Measurements from ENCODE around the gene KDF1.

KDF1 gene

GRCh38 chr1:27006683-27007082 lies 46.4 kb upstream of the KDF1 start:
- no peaks in the 10 kb centered on the region for H4K20me1 ChIP-seq (ENCODE audit: low read depth, low read length)
- TF ChIP-seq EZH2phosphoT487 (conservative IDR thresholded peaks at IDR 0.05; ENCODE audit: low read length) (no peak), CTCF (IDR thresholded peaks at IDR 0.05; ENCODE audit: insufficient read depth, low read length, poor library complexity, severe bottlenecking) (no peak)
- no peaks in the 10 kb centered on the region for H3K9me3 ChIP-seq (ENCODE audit: insufficient read depth, low read length)
- H3K4me2 ChIP-seq (ENCODE audit: low read depth, low read length, poor library complexity, severe bottlenecking) = no peak overlapping the region
- H3K4me3 ChIP-seq (ENCODE audit: insufficient read depth, low read length, poor library complexity, severe bottlenecking) = no peak overlapping the region
- no peaks in the 10 kb centered on the region for H3K27me3 ChIP-seq (ENCODE audit: low read length)
- H3K36me3 ChIP-seq (ENCODE audit: low read length) = no peaks in the 10 kb centered on the region
- no peaks in the 10 kb centered on the region for H3K79me2 ChIP-seq (ENCODE audit: insufficient read depth, low read length)
- H3K9me2 ChIP-seq (replicated peaks; ENCODE audit: insufficient read depth, low read length) = no peaks in the 10 kb centered on the region
- no peak overlapping the region for H3K9ac ChIP-seq (ENCODE audit: low read length)
- no peaks in the 10 kb centered on the region for H3F3A ChIP-seq (ENCODE audit: insufficient read depth)
- no peak overlapping the region for H2AFZ ChIP-seq (ENCODE audit: low read depth, low read length, severe bottlenecking)
- H3K27ac ChIP-seq (ENCODE audit: low read depth, low read length) = no peak overlapping the region

GRCh38 chr1:27005648-27006496 lies 45.6 kb upstream of the KDF1 start:
- H3K9me3 ChIP-seq (ENCODE audit: insufficient read depth, low read length) = no peaks in the 10 kb centered on the region

GRCh38 chr1:27005166-27005530 lies 44.9 kb upstream of the KDF1 start:
- no peak overlapping the region for H3K4me2 ChIP-seq (ENCODE audit: low read depth, low read length, poor library complexity, severe bottlenecking)
- no peaks in the 10 kb centered on the region for H3K79me2 ChIP-seq (ENCODE audit: insufficient read depth, low read length)
- H3K27ac ChIP-seq (ENCODE audit: low read depth, low read length) = no peak overlapping the region
- no peaks in the 10 kb centered on the region for H3K9me3 ChIP-seq (ENCODE audit: insufficient read depth, low read length)
- no peaks in the 10 kb centered on the region for H3K9me2 ChIP-seq (replicated peaks; ENCODE audit: insufficient read depth, low read length)
- H3K27me3 ChIP-seq (ENCODE audit: low read length) = no peaks in the 10 kb centered on the region
- no peaks in the 10 kb centered on the region for H3K36me3 ChIP-seq (ENCODE audit: low read length)
- H3K9ac ChIP-seq (ENCODE audit: low read length) = no peak overlapping the region
- H2AFZ ChIP-seq (ENCODE audit: low read depth, low read length, severe bottlenecking) = no peak overlapping the region
- TF ChIP-seq EZH2phosphoT487 (conservative IDR thresholded peaks at IDR 0.05; ENCODE audit: low read length) = no peak
- TF ChIP-seq CTCF (IDR thresholded peaks at IDR 0.05; ENCODE audit: insufficient read depth, low read length, poor library complexity, severe bottlenecking) = no peak
- H4K20me1 ChIP-seq (ENCODE audit: low read depth, low read length) = no peaks in the 10 kb centered on the region
- no peak overlapping the region for H3K4me3 ChIP-seq (ENCODE audit: insufficient read depth, low read length, poor library complexity, severe bottlenecking)
- H3F3A ChIP-seq (ENCODE audit: insufficient read depth) = no peaks in the 10 kb centered on the region

More at GRCh38 chr1:27005648-27006496, 45.6 kb upstream of the KDF1 start:
- no peaks in the 10 kb centered on the region for H4K20me1 ChIP-seq (ENCODE audit: low read depth, low read length)
- H3K27me3 ChIP-seq (ENCODE audit: low read length) = no peaks in the 10 kb centered on the region
- no peak overlapping the region for H3K9ac ChIP-seq (ENCODE audit: low read length)
- TF ChIP-seq EZH2phosphoT487 (conservative IDR thresholded peaks at IDR 0.05; ENCODE audit: low read length) (no peak), CTCF (IDR thresholded peaks at IDR 0.05; ENCODE audit: insufficient read depth, low read length, poor library complexity, severe bottlenecking) (no peak)
- H3K4me2 ChIP-seq (ENCODE audit: low read depth, low read length, poor library complexity, severe bottlenecking) = no peak overlapping the region
- no peaks in the 10 kb centered on the region for H3F3A ChIP-seq (ENCODE audit: insufficient read depth)
- no peaks in the 10 kb centered on the region for H3K9me2 ChIP-seq (replicated peaks; ENCODE audit: insufficient read depth, low read length)
- H3K4me3 ChIP-seq (ENCODE audit: insufficient read depth, low read length, poor library complexity, severe bottlenecking) = no peak overlapping the region
- no peaks in the 10 kb centered on the region for H3K36me3 ChIP-seq (ENCODE audit: low read length)
- H3K27ac ChIP-seq (ENCODE audit: low read depth, low read length) = no peak overlapping the region
- no peaks in the 10 kb centered on the region for H3K79me2 ChIP-seq (ENCODE audit: insufficient read depth, low read length)
- H2AFZ ChIP-seq (ENCODE audit: low read depth, low read length, severe bottlenecking) = no peak overlapping the region
